Psoas muscle (tissue), 8 donors: Measurements from ENCODE around the gene PAPPA. TPM values are rescaled to one million over a fixed set of nuclear protein-coding genes. Genes with fewer than 3 reads are reported as not detected.

Source experiments
- ATAC-seq, 4 donors: fragments of 200-7000 bp; cut with Tn5 transposase; one replicate each; pipeline ENCODE4 v1.9.1; 2020; ENCODE audit warnings: moderate library complexity in 3 of 4, mild to moderate bottlenecking in 2 of 4
- DNase-seq, 2 donors: peaks; one replicate each; pipeline ENCODE4 v3.0.0-alpha.2; 2020
- H3K27ac ChIP-seq: fragments of 200-600 bp; one replicate; pipeline ENCODE4 v1.8.0; 2022
- H3K27me3 ChIP-seq, 3 donors: fragments of 200-600 bp in 1 of 3; one replicate each; pipeline versions ENCODE4 v1.6.1 to v1.8.0; 2013 to 2022; ENCODE audit warnings: low read length in 2 of 3, mild to moderate bottlenecking in 2 of 3, moderate library complexity in 1 of 3; ENCODE audit not compliant: insufficient read depth in 3 of 3
- H3K36me3 ChIP-seq, 2 donors: fragments of 200-600 bp in 1 of 2; one replicate each; pipeline versions ENCODE4 v1.6.1 to v1.8.0; 2013 to 2022; ENCODE audit warnings: low read depth in 1 of 2, mild to moderate bottlenecking in 1 of 2, moderate library complexity in 1 of 2; ENCODE audit not compliant: insufficient read depth in 1 of 2
- H3K4me1 ChIP-seq: fragments of 200-600 bp; one replicate; pipeline ENCODE4 v1.8.0; 2022
- H3K4me3 ChIP-seq: fragments of 200-600 bp; one replicate; pipeline ENCODE4 v1.8.0; 2022; ENCODE audit warnings: mild to moderate bottlenecking
- H3K9me3 ChIP-seq: fragments of 200-600 bp; one replicate; pipeline ENCODE4 v1.8.0; 2022
- WGBS, 3 donors: extraction: QIAGEN DNeasy Blood & Tissue Kit; methylation state at CpG; one replicate each; pipeline versions ENCODE4 v1.1.6 to v1.1.7; 2013; 5-methylcytosine and 5-hydroxymethylcytosine counted together
- intact Hi-C, 2 donors: fragments of 100-400 bp; cut with DNase I; formaldehyde crosslinking; loops; one replicate each; pipeline versions ENCODE4 v1.11.0 to v1.14.2; 2022
- polyA plus RNA-seq, 3 donors: library from polyadenylated mRNA; stranded (reverse); fragments of 200-250 nt; gene quantifications; one replicate each; pipeline ENCODE4 v1.2.3, GENCODE V29; 2013
- total RNA-seq, 4 donors: library from RNA; stranded (reverse); fragmentation: NEBNext Ultra II Directional in 2 of 4; extraction: Animal tissue kit (Norgen Biotek cat#: 25700) in 2 of 4; gene quantifications; one replicate each; pipeline versions ENCODE4 v1.2.1 to v1.2.4, GENCODE V29; 2021 to 2023
- TF ChIP-seq, protein P1 (sequence below): fragments of 200-600 bp; IDR thresholded peaks from one replicate; pipeline ENCODE4 v1.8.0; 2022; ENCODE audit warnings: antibody characterized with exemption
- donor health status: healthy with polysubstance abuse.
- donor health status: DM: no; HTN: no; CAD: no; lungs with moderate emphysema.
- donor health status: Bipolar disorder and iron deficiency.
- donor health status: healthy.
- donor health status: DM: yes; HTN: yes; CAD: no.
- donor health status: DM: no; HTN: no; CAD: no.
- donor health status: DM: no; HTN: no; CAD: no.
- donor health status: DM: yes; HTN: yes; CAD: no.

PAPPA gene
- total and polyA plus RNA-seq, 7 donors, result 0.07 to 0.88 (median 0.61) TPM

DNA sequence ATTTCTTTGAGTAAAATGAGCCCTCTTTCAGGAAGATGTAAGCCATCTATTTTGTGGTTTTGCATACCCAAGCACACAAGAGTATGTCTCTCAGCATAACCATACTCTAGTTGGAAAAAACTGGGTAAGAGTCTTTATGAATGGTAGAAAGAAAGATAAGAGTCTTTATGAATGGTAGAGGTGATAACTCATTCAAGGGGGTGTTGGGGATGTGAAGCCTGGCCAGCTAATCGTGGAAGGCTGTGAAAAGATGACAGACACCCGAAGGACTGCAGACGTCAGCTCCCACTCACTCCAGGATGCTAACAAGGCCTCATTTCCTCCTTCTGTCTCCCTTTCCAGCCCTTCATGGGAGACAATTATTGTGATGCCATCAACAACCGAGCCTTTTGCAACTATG, 228.5 kb downstream of the PAPPA start:
- H3K27ac ChIP-seq, result no peak overlapping the region
- WGBS, 3 donors, result 73 to 78% (median 74%) methylated on average over 4 of the region's 4 CpGs
- H3K4me3 ChIP-seq, result no peak overlapping the region
- no peaks in the 10 kb centered on the region for H3K27me3 ChIP-seq
- DNase-seq, result no peak
- intact Hi-C loops, result no loop called here
- H3K36me3 ChIP-seq, result no peaks in the 10 kb centered on the region
- no peaks in the 10 kb centered on the region for H3K4me1 ChIP-seq
- TF ChIP-seq, protein P1, sequence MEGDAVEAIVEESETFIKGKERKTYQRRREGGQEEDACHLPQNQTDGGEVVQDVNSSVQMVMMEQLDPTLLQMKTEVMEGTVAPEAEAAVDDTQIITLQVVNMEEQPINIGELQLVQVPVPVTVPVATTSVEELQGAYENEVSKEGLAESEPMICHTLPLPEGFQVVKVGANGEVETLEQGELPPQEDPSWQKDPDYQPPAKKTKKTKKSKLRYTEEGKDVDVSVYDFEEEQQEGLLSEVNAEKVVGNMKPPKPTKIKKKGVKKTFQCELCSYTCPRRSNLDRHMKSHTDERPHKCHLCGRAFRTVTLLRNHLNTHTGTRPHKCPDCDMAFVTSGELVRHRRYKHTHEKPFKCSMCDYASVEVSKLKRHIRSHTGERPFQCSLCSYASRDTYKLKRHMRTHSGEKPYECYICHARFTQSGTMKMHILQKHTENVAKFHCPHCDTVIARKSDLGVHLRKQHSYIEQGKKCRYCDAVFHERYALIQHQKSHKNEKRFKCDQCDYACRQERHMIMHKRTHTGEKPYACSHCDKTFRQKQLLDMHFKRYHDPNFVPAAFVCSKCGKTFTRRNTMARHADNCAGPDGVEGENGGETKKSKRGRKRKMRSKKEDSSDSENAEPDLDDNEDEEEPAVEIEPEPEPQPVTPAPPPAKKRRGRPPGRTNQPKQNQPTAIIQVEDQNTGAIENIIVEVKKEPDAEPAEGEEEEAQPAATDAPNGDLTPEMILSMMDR, result no peak
- no peak for ATAC-seq
- H3K9me3 ChIP-seq, result no peaks in the 10 kb centered on the region

DNA sequence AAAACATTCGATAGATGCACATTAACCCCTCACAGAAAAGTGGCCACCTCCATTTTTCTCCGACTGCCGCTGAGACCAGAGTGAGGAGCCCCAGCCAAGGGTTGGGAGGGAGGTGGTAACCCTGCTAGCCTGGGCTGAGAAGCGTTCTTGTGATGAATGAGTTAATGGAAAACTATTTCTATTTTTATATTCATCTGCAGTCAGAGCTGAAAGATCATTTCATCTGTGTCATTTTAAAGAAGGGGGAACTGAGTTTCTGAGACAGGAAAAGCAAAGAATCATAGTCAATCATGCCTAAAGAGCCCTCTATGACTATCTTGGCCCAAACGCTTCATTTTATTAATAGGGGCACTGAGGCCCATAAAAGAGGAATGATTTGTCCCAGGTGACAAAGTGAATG, 229.5 kb downstream of the PAPPA start:
- intact Hi-C loops, result no loop called here
- DNase-seq (no peak), ATAC-seq (no peak)
- no peak overlapping the region for H3K4me3 ChIP-seq
- H3K36me3 ChIP-seq, result no peaks in the 10 kb centered on the region
- 67 to 72% (median 69%) methylated on average over 5 of the region's 5 CpGs for WGBS, 3 donors
- no peaks in the 10 kb centered on the region for H3K4me1 ChIP-seq
- H3K9me3 ChIP-seq, result no peaks in the 10 kb centered on the region
- no peak overlapping the region for H3K27ac ChIP-seq
- TF ChIP-seq, protein P1, result no peak
- no peaks in the 10 kb centered on the region for H3K27me3 ChIP-seq

DNA sequence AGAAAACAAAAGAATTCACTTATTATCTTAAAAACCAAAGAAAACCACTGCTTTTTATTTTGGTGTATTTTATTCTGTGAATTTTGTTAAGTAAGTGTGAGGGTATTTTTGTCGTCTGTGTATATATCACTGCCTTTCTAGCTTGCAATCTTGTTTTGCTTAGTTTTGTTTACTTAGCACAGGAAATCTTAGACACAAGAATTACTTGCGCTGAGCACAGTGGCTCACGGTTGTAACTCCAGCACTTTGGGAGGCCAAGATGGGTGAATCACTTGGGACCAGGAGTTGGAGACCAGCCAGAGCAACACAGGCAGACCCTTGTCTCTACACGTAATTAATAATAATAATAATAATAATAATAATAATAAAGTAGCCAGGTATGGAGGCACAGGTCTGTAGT, 230.3 kb downstream of the PAPPA start:
- H3K9me3 ChIP-seq, result no peaks in the 10 kb centered on the region
- intact Hi-C loops, result no loop called here
- no peak overlapping the region for H3K4me3 ChIP-seq
- TF ChIP-seq, protein P1, result no peak
- H3K27me3 ChIP-seq, result no peaks in the 10 kb centered on the region
- WGBS, 3 donors, result 60 to 71% (median 65%) methylated on average over 4 of the region's 4 CpGs
- no peaks in the 10 kb centered on the region for H3K36me3 ChIP-seq
- no peak for DNase-seq
- ATAC-seq, result no peak
- H3K4me1 ChIP-seq, result no peaks in the 10 kb centered on the region
- no peak overlapping the region for H3K27ac ChIP-seq

- no peaks in the 10 kb centered on the region for H3K27me3 ChIP-seq
- no peaks in the 10 kb centered on the region for H3K9me3 ChIP-seq
- no peak overlapping the region for H3K4me3 ChIP-seq
- no peak overlapping the region for H3K27ac ChIP-seq
- TF ChIP-seq, protein P1, result no peak
- H3K36me3 ChIP-seq, result no peaks in the 10 kb centered on the region
- WGBS, 3 donors, result 40 to 70% (median 49%) methylated on average over 6 of the region's 6 CpGs
- no peaks in the 10 kb centered on the region for H3K4me1 ChIP-seq
- ATAC-seq, result no peak
- no peak for DNase-seq
- intact Hi-C loops, result no loop called here
These were observed 234.5 kb downstream of the PAPPA start for GRCh38 chr9:116387934-116388698.
